H9 (cell line): Measurements from ENCODE around the gene ZNF428. TPM values are rescaled to one million over a fixed set of nuclear protein-coding genes. Genes with fewer than 3 reads are reported as not detected.

ENCODE experiments used
- DNase-seq: peaks from one replicate; pipeline ENCODE4 v3.0.0-alpha.2; 2017
- H2AFZ ChIP-seq: one replicate; pipeline ENCODE4 v1.6.1; 2013; ENCODE audit warnings: mild to moderate bottlenecking, low read length, control low read depth, moderate library complexity
- H2AK5ac ChIP-seq: 2 replicates; pipeline ENCODE4 v1.6.1; 2013; ENCODE audit warnings: low read length, control low read depth, mixed read lengths; ENCODE audit not compliant: insufficient read length
- H2BK120ac ChIP-seq: one replicate; pipeline ENCODE4 v1.6.1; 2013; ENCODE audit warnings: low read depth, mild to moderate bottlenecking, low read length, control low read depth, inconsistent platforms; ENCODE audit not compliant: poor library complexity, severe bottlenecking
- H2BK12ac ChIP-seq: 2 replicates; pipeline ENCODE4 v1.6.1; 2013; ENCODE audit warnings: low read length, control low read depth, mixed read lengths, low read depth; ENCODE audit not compliant: insufficient read length
- H2BK15ac ChIP-seq: 2 replicates; pipeline ENCODE4 v1.6.1; 2013; ENCODE audit warnings: low read depth, low read length, control low read depth
- H2BK20ac ChIP-seq: one replicate; pipeline ENCODE4 v1.6.1; 2013; ENCODE audit warnings: low read depth, mild to moderate bottlenecking, low read length, control low read depth, inconsistent platforms; ENCODE audit not compliant: poor library complexity, severe bottlenecking
- H2BK5ac ChIP-seq: 2 replicates; pipeline ENCODE4 v1.6.1; 2013; ENCODE audit warnings: low read length, control low read depth, mixed read lengths; ENCODE audit not compliant: insufficient read length
- H3K14ac ChIP-seq: 2 replicates; pipeline ENCODE4 v1.6.1; 2013; ENCODE audit warnings: low read length, control low read depth; ENCODE audit not compliant: insufficient read depth
- H3K18ac ChIP-seq: 2 replicates; pipeline ENCODE4 v1.6.1; 2013; ENCODE audit warnings: low read depth, mild to moderate bottlenecking, mixed read lengths, low read length, control low read depth; ENCODE audit not compliant: insufficient read length
- H3K23ac ChIP-seq: 2 replicates; pipeline ENCODE4 v1.6.1; 2013; ENCODE audit warnings: low read length, control low read depth, mixed read lengths, low read depth; ENCODE audit not compliant: insufficient read length
- H3K23me2 ChIP-seq: 2 replicates; pipeline ENCODE4 v1.6.1; 2013; ENCODE audit warnings: low read depth, mild to moderate bottlenecking, mixed read lengths, low read length, control low read depth; ENCODE audit not compliant: insufficient read length, poor library complexity, severe bottlenecking
- H3K27ac ChIP-seq: 2 replicates; pipeline ENCODE4 v1.5.1; 2013; ENCODE audit warnings: low read length, control low read depth, mixed read lengths, low read depth; ENCODE audit not compliant: insufficient read length
- H3K27me3 ChIP-seq: 2 replicates; pipeline ENCODE4 v1.6.1; 2013; ENCODE audit warnings: low read length, control low read depth, inconsistent platforms; ENCODE audit not compliant: insufficient read depth
- H3K4ac ChIP-seq: 2 replicates; pipeline ENCODE4 v1.6.1; 2013; ENCODE audit warnings: low read depth, mild to moderate bottlenecking, control low read depth, inconsistent platforms, low read length, moderate library complexity
- H3K4me1 ChIP-seq: 2 replicates; pipeline ENCODE4 v1.6.1; 2013; ENCODE audit warnings: low read length, control low read depth, inconsistent platforms; ENCODE audit not compliant: insufficient read depth
- H3K4me2 ChIP-seq: 2 replicates; pipeline ENCODE4 v1.6.1; 2013; ENCODE audit warnings: low read length, control low read depth, mixed read lengths; ENCODE audit not compliant: insufficient read length, insufficient read depth
- H3K56ac ChIP-seq: 2 replicates; pipeline ENCODE4 v1.6.1; 2013; ENCODE audit warnings: low read depth, mild to moderate bottlenecking, mixed read lengths, low read length, control low read depth; ENCODE audit not compliant: insufficient read length
- H3K79me1 ChIP-seq: 2 replicates; pipeline ENCODE4 v1.6.1; 2013; ENCODE audit warnings: low read depth, mild to moderate bottlenecking, moderate library complexity, low read length, control low read depth, inconsistent platforms; ENCODE audit not compliant: insufficient read depth, poor library complexity, severe bottlenecking
- H3K79me2 ChIP-seq: 2 replicates; pipeline ENCODE4 v1.6.1; 2013; ENCODE audit warnings: low read length, control low read depth, inconsistent platforms; ENCODE audit not compliant: insufficient read depth
- H3K9ac ChIP-seq: 2 replicates; pipeline ENCODE4 v1.6.1; 2013; ENCODE audit warnings: low read length, control low read depth, mixed read lengths; ENCODE audit not compliant: insufficient read length; ENCODE audit errors: extremely low read depth
- H3K9me3 ChIP-seq: one replicate; pipeline ENCODE4 v1.6.1; 2013; ENCODE audit warnings: low read depth, low read length, inconsistent platforms; ENCODE audit not compliant: control insufficient read depth
- H3T11ph ChIP-seq: one replicate; pipeline ENCODE4 v1.6.1; 2013; ENCODE audit warnings: mild to moderate bottlenecking, low read length, control low read depth, inconsistent platforms
- H4K20me1 ChIP-seq: one replicate; pipeline ENCODE4 v1.6.1; 2013; ENCODE audit not compliant: control insufficient read depth, insufficient read length, insufficient read depth
- H4K5ac ChIP-seq: 2 replicates; pipeline ENCODE4 v1.6.1; 2013; ENCODE audit warnings: low read depth, mild to moderate bottlenecking, mixed read lengths, low read length, control low read depth; ENCODE audit not compliant: insufficient read length
- H4K8ac ChIP-seq: replicated peaks from 2 replicates; pipeline ENCODE4 v1.6.1; 2013; ENCODE audit warnings: low read length, control low read depth, mixed read lengths, low read depth; ENCODE audit not compliant: insufficient read length
- H4K91ac ChIP-seq: 2 replicates; pipeline ENCODE4 v1.6.1; 2013; ENCODE audit warnings: low read depth, mild to moderate bottlenecking, moderate library complexity, mixed read lengths, low read length, control low read depth; ENCODE audit not compliant: insufficient read length
- H3K27ac Mint-ChIP-seq, 3 experiments: 2 replicates in 2 of 3; 3 replicates in 1 of 3; pipeline ENCODE4 v1.8.0; 2020 to 2021; ENCODE audit warnings: mixed read lengths in 3 of 3, mild to moderate bottlenecking in 1 of 3, moderate library complexity in 1 of 3
- H3K27me3 Mint-ChIP-seq: 2 replicates; pipeline ENCODE4 v1.8.0; 2021; ENCODE audit warnings: low read depth, mild to moderate bottlenecking, moderate library complexity, mixed read lengths
- H3K36me3 Mint-ChIP-seq, 3 experiments: 2 replicates in 2 of 3; 3 replicates in 1 of 3; pipeline ENCODE4 v1.8.0; 2020 to 2021; ENCODE audit warnings: low read depth in 3 of 3, mixed read lengths in 3 of 3; ENCODE audit not compliant: insufficient read depth in 1 of 3
- H3K4me1 Mint-ChIP-seq, 2 experiments: 2 replicates each; pipeline ENCODE4 v1.8.0; 2020; ENCODE audit warnings: mixed read lengths in 2 of 2
- H3K4me3 Mint-ChIP-seq, 2 experiments: 2 replicates in 1 of 2; 3 replicates in 1 of 2; pipeline ENCODE4 v1.8.0; 2020 to 2021; ENCODE audit warnings: mild to moderate bottlenecking in 2 of 2, mixed read lengths in 2 of 2, moderate library complexity in 1 of 2
- H3K9me3 Mint-ChIP-seq, 2 experiments: 2 replicates in 1 of 2; 3 replicates in 1 of 2; pipeline ENCODE4 v1.8.0; 2020; ENCODE audit warnings: mild to moderate bottlenecking in 2 of 2, mixed read lengths in 2 of 2, moderate library complexity in 1 of 2
- CTCF ChIP-seq: fragments of 200-600 bp; sonication (generic); conservative IDR thresholded peaks from 3 replicates; pipeline ENCODE4 v1.8.0; 2021; ENCODE audit warnings: antibody characterized with exemption, mild to moderate bottlenecking
- WGBS: extraction: QIAGEN DNeasy Blood & Tissue Kit; methylation state at CpG from one replicate; pipeline ENCODE4 v1.1.7; 2013; ENCODE audit warnings: missing lambda C conversion rate, low lambda C conversion rate, mixed read lengths; ENCODE audit not compliant: insufficient read length; ENCODE audit errors: extremely low coverage; 5-methylcytosine and 5-hydroxymethylcytosine counted together
- total RNA-seq: library from RNA; stranded (reverse); gene quantifications from 2 replicates; pipeline ENCODE4 v1.2.1, GENCODE V29; 2021

ZNF428 gene
- total RNA-seq, 1 experiment from 2014 or later = 30.3 TPM

GRCh38 chr19:43563816-43564457 is 55.5 kb downstream of the ZNF428 start:
- Histone ChIP-seq H2AFZ (no peak overlapping the region), H3K9ac (no peak overlapping the region), H2AK5ac (no peak overlapping the region), H3T11ph (no peak overlapping the region), H2BK20ac (no peak overlapping the region), H3K27me3 (no peaks in the 10 kb centered on the region), H4K5ac (no peak overlapping the region), H4K91ac (no peak overlapping the region), H3K4ac (no peak overlapping the region), H3K23me2 (no peaks in the 10 kb centered on the region), H3K56ac (no peak overlapping the region), H2BK12ac (no peak overlapping the region), H3K79me2 (no peaks in the 10 kb centered on the region), H4K20me1 (no peaks in the 10 kb centered on the region), H3K4me1 (no peaks in the 10 kb centered on the region), H3K79me1 (no peaks in the 10 kb centered on the region), H3K4me2 (no peak overlapping the region), H3K23ac (no peak overlapping the region), H3K14ac (no peak overlapping the region), H3K27ac (no peak overlapping the region), H3K18ac (no peak overlapping the region), H3K9me3 (no peaks in the 10 kb centered on the region), H2BK120ac (no peak overlapping the region), H2BK15ac (no peak overlapping the region), H4K8ac (no peak overlapping the region), H2BK5ac (no peak overlapping the region)
- no peaks in the 10 kb centered on the region for H3K4me1 Mint-ChIP-seq
- H3K36me3 Mint-ChIP-seq = peaks cover 6 to 26% (median 19%) of the 10 kb centered on the region in 3 experiments; a peak in 6 of 7 replicates
- no peak for DNase-seq
- H3K27ac Mint-ChIP-seq = no peak overlapping the region; a peak in 1 of 7 replicates
- no peak for TF ChIP-seq CTCF
- no CpG with 5 or more reads among the region's 10 CpGs for WGBS
- no peaks in the 10 kb centered on the region for H3K9me3 Mint-ChIP-seq
- H3K4me3 Mint-ChIP-seq = no peak overlapping the region
- no peaks in the 10 kb centered on the region; the same call in 1 of the 2 replicates for H3K27me3 Mint-ChIP-seq
